HepG2 (cell line): ENCODE results near the gene SLC38A3. TPM values are rescaled to one million over a fixed set of nuclear protein-coding genes. Genes with fewer than 3 reads are reported as not detected.
A peak's percentile ranks its signal among the peaks of the same experiment; 100 is the strongest.

ENCODE experiments used
- ARID4A ChIP-seq: sonication (generic); formaldehyde crosslinking; IDR thresholded peaks from 2 replicates; pipeline ENCODE4 v1.5.0; 2020; ENCODE audit warnings: mild to moderate bottlenecking, missing genetic modification reagents, borderline replicate concordance
- GABPA ChIP-seq, 2 experiments: IDR thresholded peaks; 2 replicates each; pipeline ENCODE4 v1.6.1; 2011 to 2016; ENCODE audit warnings: low read depth in 2 of 2, low read length in 1 of 2, missing biosample characterization in 1 of 2, missing genetic modification characterization in 1 of 2
- MYPOP ChIP-seq: sonication (generic); formaldehyde crosslinking; IDR thresholded peaks from 2 replicates; pipeline ENCODE4 v1.8.1; 2023; ENCODE audit warnings: mild to moderate bottlenecking, moderate library complexity, missing genetic modification reagents
- NFRKB ChIP-seq: fragments of 450-650 bp; IDR thresholded peaks from 2 replicates; pipeline ENCODE4 v1.6.1; 2017
- NR0B2 ChIP-seq: sonication (generic); formaldehyde crosslinking; IDR thresholded peaks from 2 replicates; pipeline ENCODE4 v1.4.0; 2020; ENCODE audit warnings: mild to moderate bottlenecking, missing genetic modification reagents
- PAWR ChIP-seq: sonication (generic); formaldehyde crosslinking; IDR thresholded peaks from 2 replicates; pipeline ENCODE4 v1.4.0; 2020; ENCODE audit warnings: missing genetic modification reagents, mild to moderate bottlenecking, borderline replicate concordance
- TOE1 ChIP-seq: sonication (generic); formaldehyde crosslinking; IDR thresholded peaks from 2 replicates; pipeline ENCODE4 v1.4.0; 2020; ENCODE audit warnings: mild to moderate bottlenecking, missing genetic modification reagents
- TP53 ChIP-seq: sonication (generic); formaldehyde crosslinking; conservative IDR thresholded peaks from 2 replicates; pipeline ENCODE4 v1.4.0; 2020; ENCODE audit warnings: missing genetic modification reagents
- U2AF2 ChIP-seq: fragments of 200-400 bp; formaldehyde crosslinking; IDR thresholded peaks from 2 replicates; pipeline ENCODE4 v1.6.1; 2017; ENCODE audit warnings: low read depth, mild to moderate bottlenecking, low read length
- ZFP1 ChIP-seq: IDR thresholded peaks from 2 replicates; pipeline ENCODE4 v1.6.1; 2016
- ZKSCAN5 ChIP-seq: sonication (generic); formaldehyde crosslinking; IDR thresholded peaks from 2 replicates; pipeline ENCODE4 v1.5.1; 2020; ENCODE audit warnings: mild to moderate bottlenecking, missing genetic modification reagents
- ZNF501 ChIP-seq: sonication (generic); formaldehyde crosslinking; IDR thresholded peaks from 2 replicates; pipeline ENCODE4 v1.5.1; 2020; ENCODE audit warnings: mild to moderate bottlenecking, moderate library complexity, missing genetic modification reagents
- ZNF687 ChIP-seq: sonication (generic); formaldehyde crosslinking; IDR thresholded peaks from 2 replicates; pipeline ENCODE4 v1.5.1; 2020; ENCODE audit warnings: mild to moderate bottlenecking, missing genetic modification reagents, moderate library complexity
- ZNF704 ChIP-seq: sonication (generic); formaldehyde crosslinking; IDR thresholded peaks from 2 replicates; pipeline ENCODE4 v1.8.1; 2023; ENCODE audit warnings: mild to moderate bottlenecking, inconsistent platforms, moderate library complexity, missing genetic modification reagents, borderline replicate concordance
- ZNF790 ChIP-seq: sonication (generic); formaldehyde crosslinking; IDR thresholded peaks from 2 replicates; pipeline ENCODE4 v1.8.0; 2022; ENCODE audit warnings: missing genetic modification reagents, mild to moderate bottlenecking, borderline replicate concordance
- ZNF83 ChIP-seq: sonication (generic); formaldehyde crosslinking; IDR thresholded peaks from 2 replicates; pipeline ENCODE4 v1.4.0; 2020; ENCODE audit warnings: missing genetic modification reagents, mild to moderate bottlenecking, borderline replicate concordance
- ZSCAN25 ChIP-seq: sonication (generic); formaldehyde crosslinking; IDR thresholded peaks from 2 replicates; pipeline ENCODE4 v1.8.0; 2022; ENCODE audit warnings: mild to moderate bottlenecking, missing genetic modification reagents
- polyA plus RNA-seq, 8 experiments: library from polyadenylated mRNA; depleted of rRNA in 3 of 8; stranded (reverse) in 7 of 8; unstranded in 1 of 8; fragments of >200 nt; fragmentation: Illumina TruSeq in 4 of 8; extraction: Trizol in 4 of 8; gene quantifications; 2 replicates each; pipeline versions ENCODE4 v1.2.1 to v1.2.3, GENCODE V29; 2011 to 2016; ENCODE audit warnings: low read depth in 4 of 8, missing spikeins in 1 of 8, mixed read lengths in 1 of 8; ENCODE audit not compliant: insufficient read depth in 1 of 8
- total RNA-seq, 5 experiments: library from RNA; depleted of rRNA; stranded (reverse); fragments of >200 nt; fragmentation: Illumina TruSeq; extraction: Trizol; gene quantifications; 2 replicates each; pipeline ENCODE4 v1.2.3, GENCODE V29; 2016; ENCODE audit warnings: low read depth in 1 of 5

Gene SLC38A3
- total and polyA plus RNA-seq, 2 of the 13 experiments (the other 11 are each of a cell fraction or from before 2014, with no cell fraction given) = 29.8 to 164 TPM

GRCh38 chr3:50201573-50202315 is 3.3 kb upstream of the SLC38A3 start (continued):
- TF ChIP-seq NR0B2 (no peak), NFRKB (no peak), TP53 (CRISPR knock-in tag) (no peak), ZSCAN25 (CRISPR knock-in tag) (no peak), MYPOP (CRISPR knock-in tag) (0 out of 2 replicates have a peak, but pooled peaks have one; percentile 14), ZFP1 (no peak), ZNF83 (CRISPR knock-in tag) (no peak), ZNF687 (CRISPR knock-in tag) (peak; percentile 94), GABPA (IDR thresholded peaks at IDR 0.05; ENCODE audit: low read depth, low read length) (no peak), GABPA (CRISPR knock-in tag; IDR thresholded peaks at IDR 0.05; ENCODE audit: low read depth) (no peak), ZNF704 (CRISPR knock-in tag) (no peak; the same call in 1 of the 2 replicates), ZNF790 (CRISPR knock-in tag) (no peak), ARID4A (CRISPR knock-in tag) (peak; percentile 50; the same call in 1 of the 2 replicates), TOE1 (0 out of 2 replicates have a peak, but pooled peaks have one; percentile 43), ZKSCAN5 (CRISPR knock-in tag) (0 out of 2 replicates have a peak, but pooled peaks have one; percentile 32), PAWR (CRISPR knock-in tag) (no peak), ZNF501 (CRISPR knock-in tag) (peak; percentile 67), U2AF2 (no peak)
